Activated T-cell treated with anti-CD3 and anti-CD28 coated beads, Interleukin-2, amount 50 U/mL, for 72 hours (primary cell): Measurements from ENCODE around the gene CABLES2. TPM values are rescaled to one million over a fixed set of nuclear protein-coding genes. Genes with fewer than 3 reads are reported as not detected.

Experiments used
- ATAC-seq, 2 donors: fragments of 150-1000 bp; cut with Tn5 transposase; replicated peaks in 1 of 2; 2 replicates each; pipeline ENCODE4 v1.10.0; 2021; ENCODE audit warnings: moderate library complexity in 2 of 2, mild to moderate bottlenecking in 1 of 2
- DNase-seq, 2 donors: peaks; one replicate each; pipeline ENCODE4 v3.0.0; 2021 to 2022; ENCODE audit warnings: mixed read lengths in 1 of 2
- H3K27ac Mint-ChIP-seq: one replicate; pipeline ENCODE4 v1.8.0; 2022; ENCODE audit warnings: mild to moderate bottlenecking, moderate library complexity, mixed read lengths
- H3K27me3 Mint-ChIP-seq: one replicate; pipeline ENCODE4 v1.8.0; 2022; ENCODE audit warnings: low read depth, mixed read lengths
- H3K36me3 Mint-ChIP-seq, 2 donors: one replicate each; pipeline ENCODE4 v1.8.0; 2022; ENCODE audit warnings: mixed read lengths in 2 of 2, mild to moderate bottlenecking in 1 of 2; ENCODE audit not compliant: insufficient read depth in 2 of 2
- H3K4me1 Mint-ChIP-seq: one replicate; pipeline ENCODE4 v1.8.0; 2022; ENCODE audit warnings: low read depth, mixed read lengths
- H3K4me3 Mint-ChIP-seq, 2 donors: one replicate each; pipeline ENCODE4 v1.8.0; 2022; ENCODE audit warnings: mild to moderate bottlenecking in 2 of 2, mixed read lengths in 2 of 2, moderate library complexity in 2 of 2
- H3K9me3 Mint-ChIP-seq, 2 donors: one replicate each; pipeline ENCODE4 v1.8.0; 2022; ENCODE audit warnings: mixed read lengths in 2 of 2
- total RNA-seq, 2 donors: library from RNA; stranded (reverse); gene quantifications; one replicate each; pipeline ENCODE4 v1.2.3, GENCODE V29; 2022

Gene CABLES2
- total RNA-seq, 2 donors from 2014 or later: 7.1 to 8.3 TPM

DNA sequence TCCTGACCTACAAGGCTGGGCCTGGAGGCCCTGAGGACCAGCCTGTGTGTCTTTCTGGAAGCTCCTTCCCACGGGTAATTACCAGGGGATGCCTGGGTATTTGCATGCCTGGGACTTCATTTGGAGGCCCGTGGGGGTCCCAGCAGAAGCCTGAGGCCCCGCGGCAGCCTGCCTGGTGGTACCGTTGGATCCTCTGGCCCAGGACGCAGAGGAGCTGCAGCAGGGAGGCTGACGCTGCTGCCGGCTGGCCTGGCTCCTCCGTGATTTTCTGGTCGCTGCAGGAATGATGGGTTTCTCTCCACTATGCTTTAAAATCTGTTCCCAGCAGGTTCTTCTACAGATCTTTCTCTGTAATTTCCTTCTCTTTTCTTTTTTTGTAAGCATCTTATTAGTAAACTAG lies 6.5 kb downstream of the CABLES2 start:
- no peak for ATAC-seq
- Mint-ChIP-seq H3K4me3 (no peak overlapping the region), H3K9me3 (peaks cover 3 to 6% of the 10 kb centered on the region in 2 donors), H3K27ac (peak overlapping the region; percentile 57), H3K27me3 (no peaks in the 10 kb centered on the region), H3K36me3 (peaks cover 1 to 6% of the 10 kb centered on the region in 2 donors), H3K4me1 (peaks cover 8% of the 10 kb centered on the region)
- DNase-seq: no peak

DNA sequence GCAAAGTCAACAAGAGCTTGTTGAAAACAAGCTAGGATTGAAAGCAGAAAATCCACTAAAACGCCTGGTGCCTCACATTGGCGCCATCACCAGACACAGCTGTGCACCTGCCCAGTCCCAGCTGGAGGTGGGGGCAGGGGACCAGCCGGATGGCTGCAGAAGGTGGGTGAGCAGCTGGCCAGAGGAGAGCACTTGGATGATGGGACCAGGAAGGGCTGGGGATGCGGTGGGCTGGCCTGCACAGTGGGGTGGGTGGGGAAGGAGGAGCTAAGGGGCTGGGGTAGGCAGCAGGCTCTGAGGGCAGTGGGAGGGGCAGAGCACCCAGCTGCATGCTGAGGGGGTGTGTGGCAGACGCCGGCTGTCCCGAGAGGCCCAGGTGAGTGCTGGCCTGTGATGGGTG lies 7.1 kb downstream of the CABLES2 start:
- ATAC-seq: no peak
- Mint-ChIP-seq H3K36me3 (peaks cover 1 to 6% of the 10 kb centered on the region in 2 donors), H3K27me3 (no peaks in the 10 kb centered on the region), H3K4me1 (peaks cover 4% of the 10 kb centered on the region), H3K9me3 (peaks cover 3 to 6% of the 10 kb centered on the region in 2 donors), H3K27ac (no peak overlapping the region), H3K4me3 (no peak overlapping the region)
- DNase-seq: no peak

DNA sequence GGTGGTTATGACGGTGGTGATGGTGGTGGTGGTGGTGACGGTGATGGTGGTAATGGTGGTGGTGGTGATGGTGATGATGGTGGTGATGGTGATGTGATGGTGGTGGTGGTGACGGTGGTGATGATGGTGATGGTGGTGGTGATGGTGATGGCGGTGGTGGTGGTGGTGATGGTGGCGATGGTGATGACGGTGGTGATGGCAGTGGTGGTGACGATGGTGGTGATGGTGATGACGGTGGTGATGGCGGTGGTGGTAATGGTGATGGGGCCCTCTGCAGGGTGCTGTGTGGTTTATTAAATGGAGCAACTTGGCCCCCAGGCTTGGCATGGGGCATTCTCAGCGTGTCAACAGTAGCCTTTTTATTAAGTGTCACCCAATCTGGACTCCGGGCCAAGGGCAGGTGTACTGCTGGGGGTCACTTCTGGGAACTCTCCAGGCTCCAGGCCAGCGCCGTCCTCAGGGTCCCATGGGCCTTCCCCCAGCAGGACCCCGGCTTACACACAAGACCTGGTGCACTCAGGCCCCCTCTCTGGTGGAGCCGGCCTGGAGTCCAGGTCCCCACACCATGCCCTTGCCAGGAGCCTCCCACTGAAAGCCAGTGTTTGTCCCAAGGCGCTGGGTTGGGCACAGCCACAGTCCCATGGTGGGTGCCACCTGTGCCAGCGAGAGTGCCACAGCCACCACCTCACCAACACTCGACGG lies 8.8 kb downstream of the CABLES2 start:
- no peak for DNase-seq
- peaks cover 4% of the 10 kb centered on the region for H3K4me1 Mint-ChIP-seq
- ATAC-seq: no peak
- no peaks in the 10 kb centered on the region for H3K27me3 Mint-ChIP-seq
- peak overlapping the region; percentile 25 for H3K27ac Mint-ChIP-seq
- H3K9me3 Mint-ChIP-seq: peaks cover 3 to 6% of the 10 kb centered on the region in 2 donors
- no peak overlapping the region for H3K4me3 Mint-ChIP-seq
- peaks cover 1 to 6% of the 10 kb centered on the region in 2 donors for H3K36me3 Mint-ChIP-seq

DNA sequence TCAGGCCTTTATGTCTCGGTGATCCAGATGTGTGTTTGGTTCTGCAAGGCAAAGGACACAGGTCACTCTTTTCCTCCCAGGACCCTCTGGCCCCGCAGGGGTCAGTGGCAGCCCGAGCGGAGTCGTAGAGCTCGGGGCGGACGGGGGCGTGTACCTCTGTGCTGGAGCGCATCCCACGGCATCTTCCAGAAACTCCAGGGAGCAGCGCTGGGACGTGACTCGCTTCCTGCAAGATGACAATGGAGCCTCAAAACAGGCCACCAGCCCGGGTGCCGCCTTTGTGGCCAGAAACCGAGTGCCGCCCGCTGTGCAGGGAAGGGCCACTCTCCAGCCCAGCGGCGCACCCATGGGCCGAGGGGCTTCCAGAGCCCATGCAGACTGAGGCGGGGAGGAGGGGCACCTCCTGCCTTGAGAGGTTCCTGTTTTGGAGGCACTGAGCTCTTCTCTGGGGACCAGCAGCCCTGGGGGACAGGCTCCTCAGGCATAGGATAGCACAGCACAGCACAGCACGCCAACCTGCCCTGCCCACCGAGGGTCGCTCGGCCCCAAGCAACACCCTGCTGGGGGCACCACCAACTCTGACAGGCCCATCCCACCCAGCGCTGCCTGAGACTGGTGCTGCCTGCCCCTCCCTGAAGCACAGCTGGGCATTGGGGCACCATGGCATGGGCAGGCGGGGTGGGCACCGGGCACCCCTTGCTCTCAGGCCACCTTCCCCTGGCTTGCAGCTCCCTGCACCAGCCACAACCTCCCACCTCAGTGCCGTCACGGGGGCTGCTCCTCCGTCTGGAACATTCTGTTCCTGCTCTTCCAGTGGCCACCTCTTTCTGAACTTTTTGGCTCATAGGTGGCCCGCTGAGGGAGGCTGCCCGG lies 10.5 kb downstream of the CABLES2 start:
- DNase-seq (no peak), ATAC-seq (no peak)
- Mint-ChIP-seq H3K4me1 (peaks cover 4% of the 10 kb centered on the region), H3K4me3 (no peak overlapping the region), H3K27me3 (no peaks in the 10 kb centered on the region), H3K27ac (no peak overlapping the region), H3K9me3 (peaks cover 3 to 6% of the 10 kb centered on the region in 2 donors), H3K36me3 (peaks cover 1 to 6% of the 10 kb centered on the region in 2 donors)

DNA sequence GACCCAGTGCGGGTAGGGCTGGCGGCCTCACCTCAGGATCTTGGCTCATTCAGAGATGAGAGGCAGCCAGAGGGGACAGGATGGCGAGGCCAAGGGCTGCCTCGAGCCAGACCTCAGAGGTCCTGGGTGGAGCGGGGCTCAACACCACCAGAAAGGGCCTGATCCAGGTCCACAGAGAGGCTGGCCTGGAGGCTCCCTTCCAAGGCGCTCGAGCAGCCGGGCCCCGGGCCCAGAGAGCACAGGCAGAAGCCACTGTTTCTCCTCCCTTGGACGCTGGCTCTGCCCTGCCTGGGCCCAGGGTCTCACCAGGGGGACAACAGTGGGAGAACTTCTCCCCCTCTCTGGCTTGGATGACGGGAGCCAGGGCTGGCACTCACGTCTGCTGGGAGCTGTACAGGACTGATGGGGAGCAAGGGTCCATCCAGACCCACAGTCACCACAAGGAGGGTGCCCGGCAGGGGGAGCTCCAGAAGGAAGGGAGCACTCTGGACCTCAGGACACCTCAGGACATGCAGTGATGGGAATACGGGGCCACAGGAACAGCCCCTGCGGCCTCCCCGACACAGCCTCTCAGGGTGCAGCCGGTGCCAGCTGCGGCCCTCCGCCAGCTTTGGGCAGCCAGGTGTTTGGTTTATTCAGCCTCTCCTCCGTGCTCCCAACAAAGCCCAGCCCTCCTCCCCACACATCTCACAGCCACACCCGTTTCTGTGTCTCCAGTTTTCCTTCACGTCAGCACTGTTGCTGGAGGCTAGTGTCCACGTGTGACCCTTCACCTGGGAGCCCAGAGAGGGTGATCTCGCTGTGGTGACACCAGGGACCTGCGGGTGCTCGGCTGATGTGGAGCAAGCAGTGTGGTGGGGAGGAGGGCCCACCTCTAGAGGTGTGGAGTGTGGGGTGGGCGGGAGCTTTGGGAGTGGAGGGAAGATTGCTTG lies 11.5 kb downstream of the CABLES2 start:
- Mint-ChIP-seq H3K9me3 (peaks cover 3 to 6% of the 10 kb centered on the region in 2 donors), H3K36me3 (peaks cover 1 to 6% of the 10 kb centered on the region in 2 donors), H3K27ac (no peak overlapping the region), H3K4me1 (no peaks in the 10 kb centered on the region), H3K4me3 (no peak overlapping the region), H3K27me3 (no peaks in the 10 kb centered on the region)
- no peak for DNase-seq
- peak in 1 of 2 donors; percentile 7 for ATAC-seq

DNA sequence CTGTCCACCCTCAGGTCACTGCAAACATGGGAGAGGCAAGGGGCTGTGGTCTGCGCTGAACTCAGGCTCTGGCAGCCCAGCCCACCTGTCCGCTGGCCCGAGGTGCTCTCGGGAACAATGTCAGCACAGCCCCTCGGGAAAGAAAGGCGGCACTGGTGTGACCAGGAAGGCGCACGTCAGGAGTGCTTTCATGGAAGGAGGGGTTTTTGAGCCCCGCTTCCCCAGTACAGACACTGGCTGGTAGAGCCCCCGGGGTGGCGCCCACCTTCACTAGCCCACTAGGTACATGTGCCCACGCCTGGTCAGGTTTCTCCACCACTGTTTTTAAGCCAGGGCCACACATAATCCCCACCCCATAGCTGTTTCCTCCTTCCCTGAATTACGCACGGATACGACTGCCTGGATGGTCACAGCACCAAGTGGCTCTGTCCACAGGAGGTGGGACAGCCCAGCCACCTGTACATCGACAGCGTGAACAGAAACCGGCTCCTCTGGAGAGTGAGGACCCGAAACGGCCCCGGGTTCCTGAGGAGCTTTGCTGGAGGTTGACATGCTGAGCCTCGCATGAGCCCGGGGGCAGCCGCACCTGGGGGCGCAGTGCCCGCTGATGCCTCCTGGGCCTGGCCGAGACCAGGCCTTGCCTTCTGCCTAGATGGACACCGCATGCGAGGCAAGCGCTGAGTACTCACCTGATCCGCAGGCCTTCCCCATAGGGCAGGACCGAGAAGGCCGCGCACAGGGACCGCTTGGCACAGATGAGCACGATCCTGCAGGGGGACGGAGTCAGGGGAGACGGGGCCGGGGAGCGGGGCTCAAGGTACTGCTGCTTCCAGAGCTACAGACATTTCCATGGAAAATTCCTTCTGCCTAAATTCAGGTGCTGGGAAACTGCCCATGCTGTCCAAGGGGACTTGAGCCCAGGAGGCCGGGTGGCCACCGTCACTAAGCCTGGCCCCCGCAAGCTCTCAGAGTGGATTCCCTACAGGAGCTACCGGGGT lies 12.5 kb downstream of the CABLES2 start:
- Mint-ChIP-seq H3K27me3 (no peaks in the 10 kb centered on the region), H3K4me1 (peaks cover 7% of the 10 kb centered on the region), H3K27ac (no peak overlapping the region), H3K9me3 (peaks cover 3 to 6% of the 10 kb centered on the region in 2 donors), H3K36me3 (peaks cover 6 to 8% of the 10 kb centered on the region in 2 donors), H3K4me3 (no peak overlapping the region)
- no peak for ATAC-seq
- no peak for DNase-seq

DNA sequence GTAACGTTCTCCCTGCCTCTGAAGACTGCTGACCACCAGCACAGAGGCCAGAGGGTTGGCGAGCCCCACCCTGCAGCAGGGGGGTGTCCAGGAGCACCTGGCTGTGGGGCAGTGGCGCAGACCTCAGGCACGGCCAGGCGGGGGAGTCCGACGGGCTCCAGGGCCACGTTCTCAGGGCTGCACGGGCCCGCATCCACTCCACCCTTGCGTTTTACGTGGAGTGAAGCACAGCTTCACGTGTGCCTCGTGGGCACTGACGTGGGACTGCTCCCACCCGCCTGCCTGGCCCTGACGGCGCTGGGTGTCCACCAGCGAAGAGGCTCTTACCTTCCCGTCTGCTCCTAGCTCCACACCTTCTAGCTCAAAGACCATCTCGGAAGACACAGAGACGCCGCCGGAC lies 13.3 kb downstream of the CABLES2 start:
- no peaks in the 10 kb centered on the region for H3K27me3 Mint-ChIP-seq
- ATAC-seq: no peak
- H3K4me3 Mint-ChIP-seq: no peak overlapping the region
- H3K4me1 Mint-ChIP-seq: peaks cover 14% of the 10 kb centered on the region
- H3K27ac Mint-ChIP-seq: no peak overlapping the region
- DNase-seq: no peak
- H3K36me3 Mint-ChIP-seq: peaks cover 10 to 13% of the 10 kb centered on the region in 2 donors
- H3K9me3 Mint-ChIP-seq: peaks cover 3 to 6% of the 10 kb centered on the region in 2 donors

DNA sequence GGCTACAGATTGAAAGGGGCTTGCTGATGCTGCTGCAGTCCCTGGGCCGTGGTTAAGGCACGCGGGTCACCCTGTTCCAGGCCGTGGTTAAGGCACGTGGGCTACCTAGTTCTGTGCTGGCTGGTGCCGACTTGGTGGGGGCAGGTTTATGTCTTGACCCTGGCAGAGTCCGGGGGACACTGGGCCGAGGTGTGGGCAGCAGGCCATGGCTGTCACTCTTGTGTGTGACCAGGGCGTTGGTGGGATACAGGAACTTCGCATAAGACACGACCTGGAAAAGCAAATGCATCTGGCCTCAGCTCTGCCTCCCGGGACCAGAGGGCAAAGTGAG lies 13.8 kb downstream of the CABLES2 start:
- ATAC-seq (peak in 1 of 2 donors; percentile 10), DNase-seq (no peak)
- no peaks in the 10 kb centered on the region for H3K27me3 Mint-ChIP-seq
- peaks cover 12 to 18% of the 10 kb centered on the region in 2 donors for H3K36me3 Mint-ChIP-seq
- no peak overlapping the region for H3K4me3 Mint-ChIP-seq
- H3K9me3 Mint-ChIP-seq: peaks cover 3 to 6% of the 10 kb centered on the region in 2 donors
- peaks cover 20% of the 10 kb centered on the region for H3K4me1 Mint-ChIP-seq
- no peak overlapping the region for H3K27ac Mint-ChIP-seq

DNA sequence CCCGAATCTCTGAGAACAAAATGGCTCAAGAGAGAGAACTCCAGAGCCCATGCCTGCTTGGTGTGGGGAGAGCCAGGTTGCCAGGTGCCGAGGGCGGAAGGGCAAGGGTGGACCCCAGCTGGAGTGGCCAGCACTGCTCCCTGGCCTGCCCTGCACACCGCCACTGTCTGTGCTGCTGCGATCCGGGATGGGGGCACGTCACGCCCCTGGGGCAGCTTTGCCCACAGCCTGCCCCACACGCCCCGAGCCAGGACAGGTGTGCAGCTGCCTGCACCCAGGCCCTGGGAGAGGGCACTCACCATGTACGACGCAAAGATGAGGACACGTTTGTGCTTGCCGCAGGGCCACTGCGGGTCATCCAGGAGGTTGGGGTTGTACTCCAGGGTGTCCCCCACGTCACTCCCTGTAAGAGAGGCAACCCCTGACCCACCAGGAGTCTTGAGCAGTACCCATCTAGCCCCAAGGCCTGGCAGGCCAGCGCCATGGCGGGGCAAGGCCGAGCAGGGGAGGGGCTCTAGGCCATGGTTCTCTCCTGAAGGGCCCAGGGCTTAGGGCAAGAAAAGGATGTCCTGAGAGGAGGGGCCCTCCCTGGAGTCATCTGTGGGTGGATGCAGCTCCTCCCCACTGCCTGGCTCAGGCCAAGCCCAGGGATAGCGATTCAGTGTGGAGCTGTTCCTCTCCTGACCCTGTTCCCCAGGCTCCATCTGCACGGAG lies 14.3 kb downstream of the CABLES2 start:
- peak in 1 of 2 donors; percentile 12 for ATAC-seq

DNA sequence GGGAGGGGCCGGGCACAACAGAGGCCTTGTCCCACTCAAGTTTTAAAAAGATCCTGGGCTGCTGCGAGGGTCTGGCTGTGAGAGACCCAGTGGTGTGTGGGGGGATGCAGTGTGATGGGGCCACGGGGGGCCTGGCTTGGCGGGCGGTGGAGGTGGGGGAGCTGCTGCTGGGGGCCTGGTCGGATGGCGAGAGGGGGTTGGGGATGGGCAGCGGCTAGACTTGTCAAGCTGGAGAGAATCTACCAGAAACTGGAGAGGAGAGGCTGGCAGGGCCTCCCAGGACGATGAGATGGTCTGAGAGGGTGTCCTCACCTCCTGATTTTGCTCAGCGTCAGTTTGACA lies 15.0 kb downstream of the CABLES2 start:
- Mint-ChIP-seq H3K4me1 (peaks cover 29% of the 10 kb centered on the region), H3K27me3 (no peaks in the 10 kb centered on the region), H3K9me3 (no peaks in the 10 kb centered on the region), H3K27ac (no peak overlapping the region), H3K4me3 (no peak overlapping the region), H3K36me3 (peaks cover 8 to 25% of the 10 kb centered on the region in 2 donors)
- DNase-seq: no peak
- ATAC-seq: no peak

More for the DNA sequence above, 14.3 kb downstream of the CABLES2 start:
- no peak for DNase-seq
- Mint-ChIP-seq H3K4me3 (no peak overlapping the region), H3K36me3 (peaks cover 9 to 21% of the 10 kb centered on the region in 2 donors), H3K27me3 (no peaks in the 10 kb centered on the region), H3K9me3 (peaks cover 0 to 2% of the 10 kb centered on the region in 2 donors), H3K4me1 (peaks cover 25% of the 10 kb centered on the region), H3K27ac (no peak overlapping the region)

DNA sequence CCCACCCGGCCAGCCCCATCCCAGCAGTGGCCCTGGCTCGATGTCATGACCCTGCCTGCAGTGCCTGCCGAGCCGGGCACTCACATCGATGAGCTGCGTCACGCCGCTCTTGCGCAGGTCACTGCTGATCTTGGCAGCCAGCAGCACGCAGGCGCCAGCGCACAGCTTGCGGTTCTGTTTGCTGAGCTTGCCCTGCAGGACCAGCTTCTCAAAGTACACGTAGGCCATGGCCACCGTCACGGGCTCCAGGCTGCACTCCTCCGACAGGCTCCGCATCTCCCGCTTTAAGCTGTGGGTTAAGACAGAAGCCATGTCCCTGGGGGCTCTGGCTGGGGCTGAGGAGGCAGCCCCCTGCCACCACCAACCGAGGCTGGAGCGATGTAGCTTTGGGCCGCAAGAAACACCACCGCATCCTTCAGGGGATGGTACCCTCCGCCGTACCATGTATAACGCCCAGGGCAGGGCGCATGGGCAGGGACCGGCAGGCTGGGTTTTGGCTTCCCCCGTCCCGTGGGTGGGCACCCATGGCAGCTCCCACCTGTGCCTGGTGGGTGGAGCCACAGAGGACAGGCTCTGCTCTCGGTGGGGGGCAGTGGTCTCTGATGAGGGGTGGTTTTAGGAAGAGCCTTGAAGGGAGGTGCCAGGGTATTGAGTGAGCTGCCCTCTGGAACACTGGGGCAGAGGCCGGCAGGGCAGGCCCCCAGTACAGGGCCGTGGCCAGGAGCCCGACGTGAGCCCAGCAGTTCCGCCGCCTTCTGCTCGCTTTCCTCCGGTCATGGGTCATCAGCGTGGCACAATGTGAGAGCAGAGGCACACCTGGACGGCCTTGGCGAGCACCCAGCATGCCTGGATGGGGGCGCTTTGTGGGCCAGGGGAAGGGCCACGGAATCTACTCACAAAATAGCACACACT lies 15.7 kb downstream of the CABLES2 start:
- ATAC-seq (no peak), DNase-seq (no peak)
- Mint-ChIP-seq H3K36me3 (peaks cover 8 to 27% of the 10 kb centered on the region in 2 donors), H3K4me1 (peaks cover 29% of the 10 kb centered on the region), H3K4me3 (no peak overlapping the region), H3K27me3 (no peaks in the 10 kb centered on the region), H3K9me3 (no peaks in the 10 kb centered on the region), H3K27ac (no peak overlapping the region)
